ENCODE measurements around the gene EML6. TPM values are rescaled to one million over a fixed set of nuclear protein-coding genes. Genes with fewer than 3 reads are reported as not detected.

EML6 gene
- total and polyA plus RNA-seq, 2 experiments from 2014 or later: 2.7 to 6.2 TPM

DNA sequence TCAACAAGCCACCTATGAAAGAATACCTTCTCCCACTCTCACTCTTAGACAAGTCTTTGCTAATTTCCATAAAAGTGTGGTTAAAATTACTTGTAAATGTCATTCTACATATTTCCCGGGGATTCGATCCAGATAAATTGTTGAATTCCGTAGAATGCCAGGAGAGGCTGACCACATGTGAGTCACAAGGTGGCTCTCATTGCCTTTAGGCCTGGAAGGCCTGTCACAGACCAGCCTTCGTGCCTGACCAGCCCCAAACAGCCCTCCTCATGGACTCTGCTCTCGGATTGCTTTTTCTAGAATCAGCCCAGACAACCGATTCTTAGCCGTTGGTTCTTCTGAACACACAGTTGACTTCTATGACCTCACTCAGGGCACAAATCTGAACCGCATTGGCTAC is 240.8 kb downstream of the EML6 start:
- Mint-ChIP-seq H3K27ac (no peak overlapping the region), H3K27me3 (ENCODE audit: insufficient read depth, low read depth, poor library complexity) (peaks cover 13% of the 10 kb centered on the region), H3K36me3 (ENCODE audit: low read depth) (peaks cover 17% of the 10 kb centered on the region), H3K4me3 (no peak overlapping the region), H3K9me3 (no peaks in the 10 kb centered on the region), H3K4me1 (peaks cover 35% of the 10 kb centered on the region)
- DNase-seq (ENCODE audit: low spot score): no peak
- H3F3A ChIP-seq (replicated peaks; ENCODE audit: low read depth): no peaks in the 10 kb centered on the region
- peaks cover 18% of the 10 kb centered on the region for H3K4me1 ChIP-seq (ENCODE audit: insufficient read depth)
- no peaks in the 10 kb centered on the region for H3K36me3 ChIP-seq (ENCODE audit: insufficient read depth)
- H3K9me2 ChIP-seq (ENCODE audit: insufficient read depth): peaks cover 6% of the 10 kb centered on the region; the same call in 1 of the 2 replicates
- H3K4me3 ChIP-seq: no peak overlapping the region
- H3K27me3 ChIP-seq (ENCODE audit: insufficient read depth): no peaks in the 10 kb centered on the region
- H4K20me1 ChIP-seq (replicated peaks; ENCODE audit: insufficient read depth): no peaks in the 10 kb centered on the region
- no peaks in the 10 kb centered on the region for H3K79me2 ChIP-seq (replicated peaks; ENCODE audit: insufficient read depth)
- TF ChIP-seq ZNF331 (CRISPR knock-in tag; IDR thresholded peaks at IDR 0.05; ENCODE audit: low read depth) (no peak), CREB1 (CRISPR knock-in tag; IDR thresholded peaks at IDR 0.05; ENCODE audit: low read depth) (no peak), STAT1 (IDR thresholded peaks at IDR 0.05; ENCODE audit: unreplicated experiment) (no peak), NANOG (IDR thresholded peaks at IDR 0.05; ENCODE audit: borderline replicate concordance) (no peak)
- TF ChIP-seq, protein P1, sequence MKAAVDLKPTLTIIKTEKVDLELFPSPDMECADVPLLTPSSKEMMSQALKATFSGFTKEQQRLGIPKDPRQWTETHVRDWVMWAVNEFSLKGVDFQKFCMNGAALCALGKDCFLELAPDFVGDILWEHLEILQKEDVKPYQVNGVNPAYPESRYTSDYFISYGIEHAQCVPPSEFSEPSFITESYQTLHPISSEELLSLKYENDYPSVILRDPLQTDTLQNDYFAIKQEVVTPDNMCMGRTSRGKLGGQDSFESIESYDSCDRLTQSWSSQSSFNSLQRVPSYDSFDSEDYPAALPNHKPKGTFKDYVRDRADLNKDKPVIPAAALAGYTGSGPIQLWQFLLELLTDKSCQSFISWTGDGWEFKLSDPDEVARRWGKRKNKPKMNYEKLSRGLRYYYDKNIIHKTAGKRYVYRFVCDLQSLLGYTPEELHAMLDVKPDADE (IDR thresholded peaks at IDR 0.05): no peak
- TF ChIP-seq, protein P2, sequence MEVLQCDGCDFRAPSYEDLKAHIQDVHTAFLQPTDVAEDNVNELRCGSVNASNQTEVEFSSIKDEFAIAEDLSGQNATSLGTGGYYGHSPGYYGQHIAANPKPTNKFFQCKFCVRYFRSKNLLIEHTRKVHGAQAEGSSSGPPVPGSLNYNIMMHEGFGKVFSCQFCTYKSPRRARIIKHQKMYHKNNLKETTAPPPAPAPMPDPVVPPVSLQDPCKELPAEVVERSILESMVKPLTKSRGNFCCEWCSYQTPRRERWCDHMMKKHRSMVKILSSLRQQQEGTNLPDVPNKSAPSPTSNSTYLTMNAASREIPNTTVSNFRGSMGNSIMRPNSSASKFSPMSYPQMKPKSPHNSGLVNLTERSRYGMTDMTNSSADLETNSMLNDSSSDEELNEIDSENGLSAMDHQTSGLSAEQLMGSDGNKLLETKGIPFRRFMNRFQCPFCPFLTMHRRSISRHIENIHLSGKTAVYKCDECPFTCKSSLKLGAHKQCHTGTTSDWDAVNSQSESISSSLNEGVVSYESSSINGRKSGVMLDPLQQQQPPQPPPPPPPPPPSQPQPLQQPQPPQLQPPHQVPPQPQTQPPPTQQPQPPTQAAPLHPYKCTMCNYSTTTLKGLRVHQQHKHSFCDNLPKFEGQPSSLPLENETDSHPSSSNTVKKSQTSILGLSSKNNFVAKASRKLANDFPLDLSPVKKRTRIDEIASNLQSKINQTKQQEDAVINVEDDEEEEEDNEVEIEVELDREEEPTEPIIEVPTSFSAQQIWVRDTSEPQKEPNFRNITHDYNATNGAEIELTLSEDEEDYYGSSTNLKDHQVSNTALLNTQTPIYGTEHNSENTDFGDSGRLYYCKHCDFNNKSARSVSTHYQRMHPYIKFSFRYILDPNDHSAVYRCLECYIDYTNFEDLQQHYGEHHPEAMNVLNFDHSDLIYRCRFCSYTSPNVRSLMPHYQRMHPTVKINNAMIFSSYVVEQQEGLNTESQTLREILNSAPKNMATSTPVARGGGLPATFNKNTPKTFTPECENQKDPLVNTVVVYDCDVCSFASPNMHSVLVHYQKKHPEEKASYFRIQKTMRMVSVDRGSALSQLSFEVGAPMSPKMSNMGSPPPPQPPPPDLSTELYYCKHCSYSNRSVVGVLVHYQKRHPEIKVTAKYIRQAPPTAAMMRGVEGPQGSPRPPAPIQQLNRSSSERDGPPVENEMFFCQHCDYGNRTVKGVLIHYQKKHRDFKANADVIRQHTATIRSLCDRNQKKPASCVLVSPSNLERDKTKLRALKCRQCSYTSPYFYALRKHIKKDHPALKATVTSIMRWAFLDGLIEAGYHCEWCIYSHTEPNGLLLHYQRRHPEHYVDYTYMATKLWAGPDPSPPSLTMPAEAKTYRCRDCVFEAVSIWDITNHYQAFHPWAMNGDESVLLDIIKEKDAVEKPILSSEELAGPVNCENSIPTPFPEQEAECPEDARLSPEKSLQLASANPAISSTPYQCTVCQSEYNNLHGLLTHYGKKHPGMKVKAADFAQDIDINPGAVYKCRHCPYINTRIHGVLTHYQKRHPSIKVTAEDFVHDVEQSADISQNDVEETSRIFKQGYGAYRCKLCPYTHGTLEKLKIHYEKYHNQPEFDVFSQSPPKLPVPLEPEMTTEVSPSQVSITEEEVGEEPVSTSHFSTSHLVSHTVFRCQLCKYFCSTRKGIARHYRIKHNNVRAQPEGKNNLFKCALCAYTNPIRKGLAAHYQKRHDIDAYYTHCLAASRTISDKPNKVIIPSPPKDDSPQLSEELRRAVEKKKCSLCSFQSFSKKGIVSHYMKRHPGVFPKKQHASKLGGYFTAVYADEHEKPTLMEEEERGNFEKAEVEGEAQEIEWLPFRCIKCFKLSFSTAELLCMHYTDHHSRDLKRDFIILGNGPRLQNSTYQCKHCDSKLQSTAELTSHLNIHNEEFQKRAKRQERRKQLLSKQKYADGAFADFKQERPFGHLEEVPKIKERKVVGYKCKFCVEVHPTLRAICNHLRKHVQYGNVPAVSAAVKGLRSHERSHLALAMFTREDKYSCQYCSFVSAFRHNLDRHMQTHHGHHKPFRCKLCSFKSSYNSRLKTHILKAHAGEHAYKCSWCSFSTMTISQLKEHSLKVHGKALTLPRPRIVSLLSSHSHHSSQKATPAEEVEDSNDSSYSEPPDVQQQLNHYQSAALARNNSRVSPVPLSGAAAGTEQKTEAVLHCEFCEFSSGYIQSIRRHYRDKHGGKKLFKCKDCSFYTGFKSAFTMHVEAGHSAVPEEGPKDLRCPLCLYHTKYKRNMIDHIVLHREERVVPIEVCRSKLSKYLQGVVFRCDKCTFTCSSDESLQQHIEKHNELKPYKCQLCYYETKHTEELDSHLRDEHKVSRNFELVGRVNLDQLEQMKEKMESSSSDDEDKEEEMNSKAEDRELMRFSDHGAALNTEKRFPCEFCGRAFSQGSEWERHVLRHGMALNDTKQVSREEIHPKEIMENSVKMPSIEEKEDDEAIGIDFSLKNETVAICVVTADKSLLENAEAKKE (CRISPR knock-in tag; IDR thresholded peaks at IDR 0.05): no peak
- H3K27ac ChIP-seq (ENCODE audit: low read depth): no peak overlapping the region
- H3K4me2 ChIP-seq: no peak overlapping the region
- no peak for ATAC-seq
- no peak overlapping the region for H2AFZ ChIP-seq

Measured in GM23338 (cell line).